ENCODE results near the gene TPPP. TPM values are rescaled to one million over a fixed set of nuclear protein-coding genes. Genes with fewer than 3 reads are reported as not detected.

TPPP gene
- total RNA-seq, 2 experiments from 2014 or later = 0.18 to 0.20 TPM

GRCh38 chr5:675871-676698 lies 17.1 kb downstream of the TPPP start:
- DNase-seq (no peak), ATAC-seq (no peak)
- Mint-ChIP-seq H3K27me3 (peaks cover 7% of the 10 kb centered on the region), H3K4me1 (ENCODE audit: low read depth) (peaks cover 12% of the 10 kb centered on the region), H3K4me3 (no peak overlapping the region), H3K9me3 (no peaks in the 10 kb centered on the region), H3K36me3 (ENCODE audit: low read depth) (no peaks in the 10 kb centered on the region), H3K27ac (no peak overlapping the region)
- CTCF ChIA-PET = interaction anchor here (0.7 kb wide), 1 partner anchor 33 kb away, joined by 3 read pairs; no protein-coding TSS in a partner anchor
- POLR2A ChIA-PET = no interaction called here
- intact Hi-C loops (cut with micrococcal nuclease) = no loop called here
- TF ChIP-seq CTCF (IDR thresholded peaks at IDR 0.05) = no peak

GRCh38 chr5:675111-675870 lies 17.9 kb downstream of the TPPP start:
- ATAC-seq (no peak), DNase-seq (no peak)
- H3K36me3 Mint-ChIP-seq (ENCODE audit: low read depth) = no peaks in the 10 kb centered on the region
- H3K4me3 Mint-ChIP-seq = no peak overlapping the region
- intact Hi-C loops (cut with micrococcal nuclease) = no loop called here
- TF ChIP-seq CTCF (IDR thresholded peaks at IDR 0.05) = no peak
- peaks cover 12% of the 10 kb centered on the region for H3K4me1 Mint-ChIP-seq (ENCODE audit: low read depth)
- peaks cover 7% of the 10 kb centered on the region for H3K27me3 Mint-ChIP-seq
- ChIA-PET POLR2A (no interaction called here), CTCF (no interaction called here)
- no peaks in the 10 kb centered on the region for H3K9me3 Mint-ChIP-seq
- H3K27ac Mint-ChIP-seq = no peak overlapping the region

DNA sequence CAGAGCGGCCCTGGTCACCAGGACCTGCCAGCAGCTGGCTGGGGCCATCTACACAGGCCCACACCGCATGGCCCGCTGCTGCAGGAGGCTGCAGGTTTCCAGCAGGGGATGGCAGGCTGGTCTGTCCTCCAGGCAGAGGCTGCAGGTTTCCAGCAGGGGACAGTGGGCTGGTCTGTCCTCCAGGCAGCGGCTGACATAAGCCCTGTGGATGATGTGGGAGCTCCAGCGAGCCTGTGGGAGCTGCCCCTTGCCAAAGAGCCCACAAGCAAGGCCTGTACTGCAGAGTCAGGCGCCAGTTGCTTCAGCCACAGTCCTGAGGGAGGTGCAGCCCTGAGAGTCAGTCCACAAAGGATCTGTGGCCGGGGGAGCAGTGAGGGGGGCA lies 18.5 kb downstream of the TPPP start:
- no peak for TF ChIP-seq CTCF (IDR thresholded peaks at IDR 0.05)
- DNase-seq = no peak
- ChIA-PET CTCF (no interaction called here), POLR2A (no interaction called here)
- ATAC-seq = no peak
- Mint-ChIP-seq H3K9me3 (no peaks in the 10 kb centered on the region), H3K27ac (no peak overlapping the region), H3K36me3 (ENCODE audit: low read depth) (no peaks in the 10 kb centered on the region), H3K27me3 (peaks cover 7% of the 10 kb centered on the region), H3K4me1 (ENCODE audit: low read depth) (peaks cover 12% of the 10 kb centered on the region), H3K4me3 (no peak overlapping the region)
- intact Hi-C loops (cut with micrococcal nuclease) = loop anchor here (5.0 kb wide), 1 partner anchor 228 kb away; no protein-coding TSS in a partner anchor

DNA sequence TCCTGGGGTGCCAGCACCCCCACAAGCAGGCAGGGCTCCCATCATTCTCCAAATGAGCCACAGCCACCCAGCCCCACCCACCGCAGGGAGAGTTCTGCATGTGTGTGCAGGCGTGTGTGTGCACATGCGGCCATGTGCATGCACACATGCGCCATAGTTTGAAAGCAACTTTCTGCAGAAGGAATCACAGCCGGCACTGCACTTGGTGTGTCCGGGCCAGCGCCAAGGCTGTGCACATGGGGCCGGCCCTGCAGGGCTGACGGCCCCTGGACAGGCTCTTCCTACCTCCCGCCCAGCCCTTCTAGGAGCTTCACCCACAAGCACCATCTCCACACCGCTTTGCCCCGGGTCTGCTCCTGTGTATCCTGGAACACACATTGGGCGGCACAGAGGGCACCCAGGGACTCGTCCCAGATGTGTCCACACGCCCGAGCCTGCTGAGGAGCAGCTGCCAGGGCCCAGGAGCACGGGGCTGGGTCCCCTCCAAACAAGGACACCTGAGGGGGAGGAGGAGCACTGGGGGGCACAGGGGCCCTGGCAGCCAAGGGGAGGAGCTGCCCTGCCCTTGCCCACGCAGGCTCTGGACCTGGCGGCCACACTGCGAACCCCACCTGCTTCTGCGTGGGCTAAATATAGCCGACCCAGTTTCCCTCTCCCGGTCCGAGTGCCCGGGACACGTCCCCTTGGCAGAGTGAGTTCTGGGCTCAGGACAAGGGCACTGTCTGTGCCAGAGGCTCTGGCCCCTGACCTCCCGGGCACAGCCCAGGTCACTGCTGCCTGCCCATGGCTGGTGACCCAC lies 19.1 kb downstream of the TPPP start:
- Mint-ChIP-seq H3K36me3 (ENCODE audit: low read depth) (no peaks in the 10 kb centered on the region), H3K9me3 (no peaks in the 10 kb centered on the region), H3K4me1 (ENCODE audit: low read depth) (peaks cover 12% of the 10 kb centered on the region), H3K27ac (no peak overlapping the region), H3K27me3 (peaks cover 7% of the 10 kb centered on the region), H3K4me3 (no peak overlapping the region)
- no peak for ATAC-seq
- intact Hi-C loops (cut with micrococcal nuclease) = loop anchor here (5.0 kb wide), 1 partner anchor 228 kb away; no protein-coding TSS in a partner anchor
- no peak for TF ChIP-seq CTCF (IDR thresholded peaks at IDR 0.05)
- DNase-seq = no peak
- ChIA-PET CTCF (no interaction called here), POLR2A (interaction anchor here (0.9 to 1.4 kb wide), 2 partner anchors 10 to 218 kb away, joined by 3 read pairs; partner anchors contain the start of genes BRD9 and TRIP13)
